Effector CD4-positive, alpha-beta T cell (primary cell): ENCODE measurements around the gene ZNF793.

Source experiments
- DNase-seq: peaks from one replicate; pipeline ENCODE4 v3.0.0-alpha.2; 2020

The ZNF793 gene

DNA sequence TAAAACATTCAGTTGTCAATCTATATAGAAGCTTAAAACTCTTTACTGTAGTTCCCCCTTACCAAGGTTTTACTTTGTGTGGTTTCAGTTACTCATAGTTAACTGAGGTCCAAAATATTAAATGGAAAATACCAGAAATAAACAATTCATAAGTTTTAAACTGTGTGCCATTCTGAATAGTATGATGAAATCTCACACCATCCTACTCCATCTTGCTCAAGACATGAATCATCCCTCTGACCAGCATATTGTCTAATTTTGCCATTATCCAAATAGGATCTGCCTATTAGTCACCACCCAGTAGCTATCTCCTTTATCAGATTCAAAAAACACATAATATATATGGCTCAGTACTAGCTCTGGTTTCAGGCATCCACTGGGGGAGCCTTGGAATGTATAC, 65.5 kb downstream of the ZNF793 start:
- DNase-seq: no peak

DNA sequence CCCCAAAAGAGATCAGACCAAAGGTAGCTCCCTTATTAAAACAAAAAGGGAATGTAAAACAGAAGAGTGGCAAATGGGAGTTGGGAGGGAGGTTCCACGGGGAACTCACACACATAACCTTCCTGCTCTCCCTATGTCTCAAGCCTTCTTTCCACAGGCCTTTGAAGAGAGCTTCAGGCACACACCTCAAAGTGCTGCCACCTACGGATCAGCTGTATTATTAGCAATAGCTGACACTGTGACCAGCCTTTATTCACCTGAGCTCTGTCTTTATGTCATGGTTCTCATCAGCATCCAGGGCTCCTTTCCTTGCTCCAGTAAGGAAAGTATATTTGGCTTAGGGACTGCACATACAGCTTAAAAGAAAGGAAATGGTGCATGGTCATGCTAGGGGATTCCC, 76.6 kb downstream of the ZNF793 start:
- no peak for DNase-seq
